SK-N-DZ (cell line): ENCODE measurements around the gene DEPDC7.
A peak's percentile ranks its signal among the peaks of the same experiment; 100 is the strongest.
"Not testable (repeated sequence)": the region's sequence is repeated elsewhere in the genome, so short reads cannot be mapped to it uniquely, and the experiment has no call there.

Experiments
- DNase-seq: peaks from one replicate; pipeline ENCODE4 v3.0.0-alpha.2; 2015; ENCODE audit warnings: low spot score

Gene DEPDC7

GRCh38 chr11:33021937-33022336, 6.3 kb downstream of the DEPDC7 start:
- no peak for DNase-seq

- DNase-seq = no peak
These were observed 9.7 kb downstream of the DEPDC7 start for GRCh38 chr11:33025339-33025722.

GRCh38 chr11:33027233-33027632, 11.6 kb downstream of the DEPDC7 start:
- no peak for DNase-seq

GRCh38 chr11:33027846-33028536, 12.3 kb downstream of the DEPDC7 start:
- DNase-seq = no peak

GRCh38 chr11:33028537-33028914, 12.8 kb downstream of the DEPDC7 start:
- no peak for DNase-seq

GRCh38 chr11:33029218-33029617, 13.5 kb downstream of the DEPDC7 start:
- DNase-seq = not testable (repeated sequence)

GRCh38 chr11:33033493-33033892, 17.8 kb downstream of the DEPDC7 start:
- no peak for DNase-seq

- no peak for DNase-seq
These were observed 19.3 kb downstream of the DEPDC7 start for GRCh38 chr11:33035011-33035410.

- peak; percentile 93 for DNase-seq
These were observed 23.8 kb downstream of the DEPDC7 start, which contains the start of gene TCP11L1 for GRCh38 chr11:33039274-33040032. Gene TCP11L1, plus strand, starts transcription at chr11:33039572. Its CDS starts 4,202 bp downstream, at chr11:33043774.

- DNase-seq = no peak
These were observed 24.6 kb downstream of the DEPDC7 start for GRCh38 chr11:33040033-33040861.

GRCh38 chr11:33040862-33041453, 25.3 kb downstream of the DEPDC7 start:
- peak; percentile 25 for DNase-seq

GRCh38 chr11:33043221-33043830, 27.6 kb downstream of the DEPDC7 start:
- no peak for DNase-seq

- no peak for DNase-seq
These were observed 28.6 kb downstream of the DEPDC7 start for GRCh38 chr11:33044285-33044756.

GRCh38 chr11:33045551-33046255, 30.0 kb downstream of the DEPDC7 start:
- DNase-seq = no peak

GRCh38 chr11:33048701-33049100, 33.0 kb downstream of the DEPDC7 start:
- DNase-seq = not testable (repeated sequence)

GRCh38 chr11:33049565-33050408, 34.1 kb downstream of the DEPDC7 start:
- not testable (repeated sequence) for DNase-seq

- no peak for DNase-seq
These were observed 36.6 kb downstream of the DEPDC7 start for GRCh38 chr11:33052231-33052630.

- DNase-seq = peak; percentile 75
These were observed 39.7 kb downstream of the DEPDC7 start for GRCh38 chr11:33055375-33055774.

- DNase-seq = no peak
These were observed 41.6 kb downstream of the DEPDC7 start for GRCh38 chr11:33057284-33057683.
